Right ventricle myocardium inferior (tissue), 1 donor: ENCODE data around the gene DAB1. TPM values are rescaled to one million over a fixed set of nuclear protein-coding genes. Genes with fewer than 3 reads are reported as not detected.
A peak's percentile ranks its signal among the peaks of the same experiment; 100 is the strongest.
"Not testable (repeated sequence)": the region's sequence is repeated elsewhere in the genome, so short reads cannot be mapped to it uniquely, and the experiment has no call there.

Source experiments
- ATAC-seq: fragments of 200-7000 bp; cut with Tn5 transposase; one replicate; pipeline ENCODE4 v1.9.1; 2020; ENCODE audit warnings: mild to moderate bottlenecking, moderate library complexity
- DNase-seq: peaks from one replicate; pipeline ENCODE4 v3.0.0; 2021; ENCODE audit errors: missing footprints
- intact Hi-C: fragments of 100-400 bp; cut with DNase I; formaldehyde crosslinking; loops from one replicate; pipeline ENCODE4 v1.11.0; 2022
- total RNA-seq: library from RNA; stranded (reverse); fragmentation: NEBNext Ultra II Directional; extraction: Animal tissue kit (Norgen Biotek cat#: 25700); gene quantifications from one replicate; pipeline ENCODE4 v1.2.1, GENCODE V29; 2021
- donor health status: DM: no; HTN: yes; CAD: no; lungs with severe emphysema.

The DAB1 gene
- total RNA-seq, 1 donor from 2014 or later: 9.0 TPM

GRCh38 chr1:57376041-57376440 lies 47.8 kb downstream of the DAB1 start:
- intact Hi-C loops: no loop called here
- ATAC-seq (no peak), DNase-seq (no peak)

- intact Hi-C loops: no loop called here
- DNase-seq (no peak), ATAC-seq (no peak)
These were observed 54.0 kb downstream of the DAB1 start for GRCh38 chr1:57369889-57370288.

DNA sequence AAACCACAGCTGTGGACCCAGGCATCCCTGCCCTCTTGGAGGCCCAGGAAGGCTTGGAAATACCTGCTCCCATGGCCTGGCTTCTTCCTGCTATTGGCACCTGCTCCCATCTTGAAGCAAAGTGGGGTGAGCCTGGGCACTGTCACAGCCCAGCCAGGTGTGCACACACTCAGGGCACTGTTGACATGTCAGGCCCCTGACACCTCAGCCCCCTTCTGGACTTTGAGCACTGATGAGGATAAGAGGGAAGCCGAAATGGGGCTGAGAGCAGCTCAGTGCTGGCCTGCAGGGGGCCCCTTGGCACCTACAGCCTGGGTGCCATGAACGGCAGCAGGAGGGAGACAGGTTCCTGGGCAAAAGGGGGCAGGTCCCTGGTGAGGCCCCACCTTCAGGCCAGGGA lies 55.9 kb downstream of the DAB1 start:
- ATAC-seq (no peak), DNase-seq (no peak)
- intact Hi-C loops: no loop called here

GRCh38 chr1:57363643-57364042 lies 60.2 kb downstream of the DAB1 start:
- intact Hi-C loops: loop anchor here (5.0 kb wide), 1 partner anchor 59 kb away; the partner anchor contains the start of gene DAB1
- ATAC-seq: no peak
- no peak for DNase-seq

DNA sequence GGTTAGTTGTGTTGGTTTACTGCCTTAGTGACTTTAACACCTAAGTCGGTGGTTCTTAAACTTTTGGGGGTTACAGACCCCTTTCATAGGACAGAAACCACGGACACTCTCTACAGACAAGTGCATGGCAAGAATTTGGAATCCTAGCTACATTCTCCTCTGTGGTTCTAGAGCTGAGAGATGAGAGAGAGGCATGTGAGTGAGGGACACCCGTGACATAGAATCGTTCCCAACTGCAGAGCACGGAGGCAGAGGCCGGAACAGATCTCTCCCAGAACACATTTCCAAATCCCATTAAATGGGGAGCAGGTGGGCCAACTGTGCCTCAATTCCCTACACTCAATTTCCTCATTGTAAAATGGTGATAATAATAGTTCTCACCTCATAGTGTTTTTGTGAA lies 60.7 kb downstream of the DAB1 start:
- intact Hi-C loops: loop anchor here (5.0 kb wide), 1 partner anchor 59 kb away; the partner anchor contains the start of gene DAB1
- ATAC-seq (peak; percentile 47), DNase-seq (no peak)

GRCh38 chr1:57362480-57362879 lies 61.4 kb downstream of the DAB1 start:
- ATAC-seq (peak; percentile 72), DNase-seq (no peak)
- intact Hi-C loops: loop anchor here (5.0 kb wide), 1 partner anchor 60 kb away; the partner anchor contains the start of gene DAB1

DNA sequence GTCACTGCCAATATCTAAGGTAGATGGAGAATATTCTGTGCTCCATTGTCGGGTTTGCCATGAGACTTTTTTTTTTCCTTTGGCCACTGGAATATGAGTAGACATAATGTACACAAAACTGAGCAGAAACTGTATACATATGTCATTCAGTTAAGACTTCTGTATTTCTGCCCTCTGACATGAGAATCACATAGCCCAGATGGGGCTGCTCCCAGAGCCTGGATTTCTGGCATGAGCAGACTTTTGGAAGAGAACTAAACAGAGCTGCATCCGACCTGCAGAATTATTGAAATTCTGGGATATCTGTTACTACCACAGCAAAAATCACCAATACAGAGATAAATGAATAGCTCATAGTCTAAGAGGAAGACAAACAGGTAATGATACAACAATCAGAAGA lies 62.3 kb downstream of the DAB1 start:
- no peak for DNase-seq
- intact Hi-C loops: loop anchor here (5.0 kb wide), 1 partner anchor 61 kb away; the partner anchor contains the start of gene DAB1
- ATAC-seq: no peak

- ATAC-seq (no peak), DNase-seq (no peak)
- intact Hi-C loops: loop anchor here (5.0 kb wide), 1 partner anchor 61 kb away; the partner anchor contains the start of gene DAB1
These were observed 62.9 kb downstream of the DAB1 start for GRCh38 chr1:57360846-57361407.

DNA sequence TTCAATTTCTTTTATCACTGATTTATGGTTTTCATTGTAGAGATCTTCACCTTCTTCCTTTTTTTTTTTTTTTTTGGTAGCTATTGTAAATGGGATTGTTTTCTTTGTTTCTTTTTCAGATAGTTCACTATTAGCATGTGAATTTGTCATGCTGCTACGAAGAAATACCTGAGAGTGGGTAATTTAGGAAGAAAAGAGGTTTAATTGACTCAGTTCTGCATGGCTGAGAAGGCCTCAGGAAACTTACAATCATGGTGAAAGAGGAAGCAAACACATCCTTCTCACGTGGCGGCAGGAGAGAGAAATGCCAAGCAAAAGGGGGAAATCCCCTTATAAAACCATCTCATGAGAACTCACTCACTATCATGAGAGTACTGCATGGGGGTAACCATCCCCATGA lies 66.4 kb downstream of the DAB1 start:
- no peak for ATAC-seq
- intact Hi-C loops: no loop called here
- DNase-seq: no peak

DNA sequence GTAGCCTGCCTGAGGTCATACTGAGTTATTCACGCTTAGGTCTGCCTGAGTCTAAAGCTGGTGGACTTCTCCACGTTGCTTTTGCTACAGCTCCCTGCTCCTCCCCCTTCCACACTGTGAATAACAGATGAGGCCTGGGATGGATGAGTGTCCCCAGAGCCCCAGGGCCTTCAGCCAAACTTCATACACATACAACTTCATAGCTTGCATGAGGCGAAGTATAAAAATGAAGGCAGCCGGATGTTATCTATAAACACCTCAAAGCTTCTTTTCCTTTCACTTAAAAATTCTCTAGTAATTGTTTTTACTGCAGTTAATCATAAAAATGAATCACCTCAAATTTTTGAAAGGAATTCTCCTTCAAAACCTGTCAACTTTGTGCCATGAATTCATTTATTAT lies 70.2 kb downstream of the DAB1 start:
- DNase-seq (no peak), ATAC-seq (no peak)
- intact Hi-C loops: no loop called here

- no peak for ATAC-seq
- intact Hi-C loops: no loop called here
- DNase-seq: no peak
These were observed 73.2 kb downstream of the DAB1 start for GRCh38 chr1:57350610-57351009.

GRCh38 chr1:57348921-57349320 lies 74.9 kb downstream of the DAB1 start:
- DNase-seq (no peak), ATAC-seq (no peak)
- intact Hi-C loops: no loop called here

GRCh38 chr1:57345916-57346315 lies 77.9 kb downstream of the DAB1 start:
- intact Hi-C loops: no loop called here
- no peak for ATAC-seq

GRCh38 chr1:57344265-57344664 lies 79.6 kb downstream of the DAB1 start:
- no peak for ATAC-seq

More at GRCh38 chr1:57345916-57346315, 77.9 kb downstream of the DAB1 start:
- DNase-seq: no peak

DNA sequence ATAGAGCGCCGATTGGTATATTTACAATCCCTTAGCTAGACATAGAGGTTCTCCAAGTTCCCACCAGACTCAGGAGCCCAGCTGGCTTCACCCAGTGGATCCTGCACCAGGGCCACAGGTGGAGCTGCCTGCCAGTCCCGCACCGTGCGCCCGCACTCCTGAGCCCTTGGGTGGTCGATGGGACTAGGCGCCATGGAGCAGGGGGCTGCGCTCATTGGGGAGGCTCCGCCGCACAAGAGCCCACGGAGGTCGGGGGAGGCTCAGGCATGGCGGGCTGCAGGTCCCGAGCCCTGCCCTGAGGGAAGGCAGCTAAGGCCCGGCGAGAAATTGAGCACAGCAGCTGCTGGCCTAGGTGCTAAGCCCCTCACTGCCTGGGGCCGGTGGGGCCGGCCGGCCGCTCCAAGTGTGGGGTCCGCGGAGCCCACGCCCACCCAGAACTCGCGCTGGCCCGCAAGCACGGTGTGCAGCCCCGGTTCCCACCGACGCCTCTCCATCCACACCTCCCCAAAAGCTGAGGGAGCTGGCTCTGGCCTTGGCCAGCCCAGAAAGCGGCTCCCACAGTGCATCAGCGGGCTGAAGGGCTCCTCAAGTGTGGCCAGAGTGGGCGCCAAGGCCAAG lies 80.5 kb downstream of the DAB1 start:
- ATAC-seq, DNase-seq, intact Hi-C loops: not testable (repeated sequence)

More at GRCh38 chr1:57344265-57344664, 79.6 kb downstream of the DAB1 start:
- no peak for DNase-seq
- intact Hi-C loops: no loop called here

GRCh38 chr1:57341721-57342120 lies 82.1 kb downstream of the DAB1 start:
- ATAC-seq: no peak

DNA sequence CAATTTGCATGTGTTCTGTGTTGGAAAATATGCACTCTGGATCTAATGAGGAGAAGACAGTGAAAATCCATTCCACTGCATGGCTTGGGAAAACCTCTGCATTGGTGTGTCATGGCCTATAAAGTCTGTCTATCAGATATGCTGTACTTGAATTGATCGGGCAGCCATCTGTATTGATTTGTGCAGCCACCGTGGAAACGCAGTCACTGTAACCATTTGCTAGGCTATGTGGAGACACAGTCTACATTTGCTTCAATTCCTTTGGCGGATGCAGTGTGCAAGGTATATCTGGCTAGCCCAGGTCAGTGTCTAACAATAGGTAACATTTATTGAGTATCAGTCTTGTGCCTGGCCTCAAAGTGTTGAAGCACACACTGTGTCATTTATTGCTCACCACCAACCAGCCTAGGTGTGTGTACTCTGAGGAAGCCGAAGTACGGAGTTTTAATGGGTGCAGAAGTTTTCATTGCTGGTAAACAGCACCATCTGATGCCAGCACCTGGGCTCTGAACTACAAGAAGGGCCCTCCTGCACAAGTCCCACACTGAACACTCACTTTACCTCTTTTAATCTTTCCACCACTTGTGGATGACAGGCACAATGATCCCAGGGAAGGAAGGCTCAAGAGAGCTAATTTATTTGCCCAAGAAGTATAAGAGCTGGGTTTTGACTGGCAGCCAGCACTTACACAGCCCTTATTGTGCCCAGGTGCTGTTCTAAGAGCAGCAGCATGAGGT lies 83.4 kb downstream of the DAB1 start:
- DNase-seq (peak; percentile 46), ATAC-seq (no peak)
- intact Hi-C loops: no loop called here

More at GRCh38 chr1:57341721-57342120, 82.1 kb downstream of the DAB1 start:
- DNase-seq: no peak
- intact Hi-C loops: no loop called here

DNA sequence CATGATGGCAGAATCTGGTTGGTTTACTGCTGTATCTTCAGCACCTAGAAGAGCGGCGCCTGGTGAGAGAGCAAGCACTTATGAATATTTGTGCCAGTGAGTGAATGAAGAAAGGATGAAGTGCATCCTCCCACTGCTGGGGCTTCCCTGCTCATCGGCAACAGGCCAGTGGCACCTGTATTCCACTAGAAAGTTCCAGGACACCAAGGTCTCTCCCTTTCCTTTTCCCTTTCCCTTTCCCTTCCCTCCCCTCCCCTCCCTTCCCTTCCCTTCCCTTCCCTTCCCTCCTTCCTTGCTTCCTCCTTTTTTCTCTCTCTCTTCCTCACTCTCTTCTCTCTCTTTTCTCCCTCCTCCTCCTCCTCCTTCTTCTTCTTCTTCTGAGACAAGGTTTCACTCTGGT lies 86.2 kb downstream of the DAB1 start:
- no peak for DNase-seq
- intact Hi-C loops: loop anchor here (5.0 kb wide), 1 partner anchor 505 kb away; no protein-coding TSS in a partner anchor
- no peak for ATAC-seq

- intact Hi-C loops: loop anchor here (5.0 kb wide), 1 partner anchor 504 kb away; no protein-coding TSS in a partner anchor
- DNase-seq: no peak
These were observed 87.1 kb downstream of the DAB1 start for GRCh38 chr1:57336793-57337192.

DNA sequence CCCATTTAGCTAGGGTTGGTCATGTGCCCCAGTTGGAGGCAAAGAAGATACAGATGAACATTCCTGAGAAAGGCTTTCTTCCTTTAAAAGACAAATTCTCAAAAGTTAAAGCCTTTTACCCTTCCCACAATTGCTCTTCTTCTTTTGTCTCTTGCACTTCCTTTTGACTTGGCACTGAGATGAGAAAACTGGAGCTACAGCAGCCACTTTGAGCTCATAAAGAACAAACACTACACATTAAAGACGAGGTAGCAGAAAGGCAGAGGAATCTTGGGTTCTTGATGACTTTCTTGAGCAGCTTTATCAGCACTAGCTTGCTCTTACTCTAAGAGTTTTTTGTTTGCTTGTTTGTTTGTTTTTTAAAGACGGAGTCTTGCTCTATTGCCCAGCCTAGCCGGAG lies 92.2 kb downstream of the DAB1 start:
- intact Hi-C loops: no loop called here
- DNase-seq (no peak), ATAC-seq (no peak)

More at GRCh38 chr1:57336793-57337192, 87.1 kb downstream of the DAB1 start:
- no peak for ATAC-seq
